Kidney (tissue), 14 donors: ENCODE results near the gene KLHL3. TPM values are rescaled to one million over a fixed set of nuclear protein-coding genes. Genes with fewer than 3 reads are reported as not detected.

Experiments
- DNase-seq, 5 donors: peaks; one replicate each; pipeline ENCODE4 v3.0.0-alpha.2; 2013 to 2020
- FAIRE-seq: peaks from 2 replicates; lab custom pipeline; 2012; peaks lifted over from hg19 to GRCh38; lab: Jason Lieb, UNC
- H3K27ac ChIP-seq, 2 donors: one replicate each; pipeline ENCODE4 v1.7.0; 2013; ENCODE audit warnings: low read depth in 2 of 2, low read length in 2 of 2, inconsistent platforms in 1 of 2
- H3K27me3 ChIP-seq: one replicate; pipeline ENCODE4 v1.7.1; 2013; ENCODE audit warnings: low read length, inconsistent platforms; ENCODE audit not compliant: control insufficient read depth, insufficient read depth
- H3K36me3 ChIP-seq, 3 donors: one replicate each; pipeline versions ENCODE4 v1.7.0 to v1.7.1; 2013; ENCODE audit warnings: low read length in 3 of 3, control low read depth in 1 of 3, inconsistent platforms in 1 of 3; ENCODE audit not compliant: insufficient read depth in 3 of 3, control insufficient read depth in 2 of 3
- H3K4me1 ChIP-seq, 3 donors: one replicate each; pipeline versions ENCODE4 v1.7.0 to v1.7.1; 2013; ENCODE audit warnings: low read length in 3 of 3, inconsistent platforms in 1 of 3, low read depth in 1 of 3; ENCODE audit not compliant: control insufficient read depth in 2 of 3, insufficient read depth in 2 of 3
- H3K4me3 ChIP-seq, 3 donors: one replicate each; pipeline versions ENCODE4 v1.7.0 to v1.8.1; 2013; ENCODE audit warnings: low read length in 3 of 3, control low read depth in 1 of 3, inconsistent platforms in 1 of 3
- H3K9ac ChIP-seq, 3 donors: one replicate each; pipeline versions ENCODE4 v1.7.0 to v1.7.1; 2013; ENCODE audit warnings: low read length in 3 of 3, control low read depth in 1 of 3, inconsistent platforms in 1 of 3
- H3K9me3 ChIP-seq, 3 donors: one replicate each; pipeline versions ENCODE4 v1.7.0 to v1.7.1; 2013; ENCODE audit warnings: low read length in 3 of 3, control low read depth in 1 of 3, inconsistent platforms in 1 of 3; ENCODE audit not compliant: control insufficient read depth in 2 of 3, insufficient read depth in 1 of 3
- intact Hi-C: fragments of 100-400 bp; cut with DNase I; formaldehyde crosslinking; loops from one replicate; pipeline ENCODE4 v1.11.1; 2022
- polyA plus RNA-seq: library from polyadenylated mRNA; stranded (reverse); fragments of 350-450 nt; fragmentation: Illumina TruSeq; extraction: RNeasy Lipid Tissue Mini Kit (QIAGEN cat#74804); gene quantifications from one replicate; pipeline ENCODE4 v1.2.3, GENCODE V29; 2014; ENCODE audit warnings: low read depth, low replicate concordance; ENCODE audit not compliant: insufficient read depth
- total RNA-seq: library from RNA; stranded (reverse); fragmentation: NEBNext Ultra II Directional; extraction: Animal tissue kit (Norgen Biotek cat#: 25700); gene quantifications from one replicate; pipeline ENCODE4 v1.2.1, GENCODE V29; 2021
- TF ChIP-seq, protein P1 (sequence below): IDR thresholded peaks from 3 replicates; pipeline ENCODE4 v1.5.1; 2012; ENCODE audit warnings: mild to moderate bottlenecking, moderate library complexity, borderline replicate concordance; ENCODE audit not compliant: insufficient read depth; ENCODE audit errors: extremely low read depth
- donor health status: control.
- donor health status: control.
- donor health status: control.
- donor health status: control.
- donor health status: control.
- donor health status: DM: yes; HTN: yes; CAD: no.
- donor health status: Normal renal cell carcinoma (clear cell type).

The KLHL3 gene
- total and polyA plus RNA-seq, 2 donors from 2014 or later, result 8.6 to 15.0 TPM

DNA sequence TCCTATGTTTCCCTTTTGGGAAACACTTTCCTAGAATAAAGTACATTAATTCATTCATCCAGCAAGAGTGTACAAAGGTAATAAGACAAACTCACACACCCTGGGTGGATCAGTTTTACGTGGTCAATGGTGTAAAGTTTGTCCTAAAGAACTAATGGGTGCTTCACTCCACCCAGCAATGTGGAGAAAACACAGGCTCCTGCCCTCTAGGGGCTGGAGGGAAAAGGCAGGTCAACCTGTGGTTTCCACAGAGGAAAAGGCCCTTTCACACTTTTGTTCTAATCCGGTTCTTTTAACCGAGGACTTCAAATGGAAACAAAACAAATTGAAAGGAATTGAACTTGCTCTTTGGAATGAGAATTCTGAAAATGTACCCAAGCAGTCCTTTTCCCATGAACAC lies 155.9 kb downstream of the KLHL3 start:
- H3K4me3 ChIP-seq, result no peak overlapping the region
- DNase-seq, result no peak
- H3K27me3 ChIP-seq, result no peaks in the 10 kb centered on the region
- H3K9me3 ChIP-seq, result no peaks in the 10 kb centered on the region
- H3K27ac ChIP-seq, result no peak overlapping the region
- no peak for FAIRE-seq
- H3K36me3 ChIP-seq, result no peaks in the 10 kb centered on the region
- intact Hi-C loops, result no loop called here
- TF ChIP-seq, protein P1, sequence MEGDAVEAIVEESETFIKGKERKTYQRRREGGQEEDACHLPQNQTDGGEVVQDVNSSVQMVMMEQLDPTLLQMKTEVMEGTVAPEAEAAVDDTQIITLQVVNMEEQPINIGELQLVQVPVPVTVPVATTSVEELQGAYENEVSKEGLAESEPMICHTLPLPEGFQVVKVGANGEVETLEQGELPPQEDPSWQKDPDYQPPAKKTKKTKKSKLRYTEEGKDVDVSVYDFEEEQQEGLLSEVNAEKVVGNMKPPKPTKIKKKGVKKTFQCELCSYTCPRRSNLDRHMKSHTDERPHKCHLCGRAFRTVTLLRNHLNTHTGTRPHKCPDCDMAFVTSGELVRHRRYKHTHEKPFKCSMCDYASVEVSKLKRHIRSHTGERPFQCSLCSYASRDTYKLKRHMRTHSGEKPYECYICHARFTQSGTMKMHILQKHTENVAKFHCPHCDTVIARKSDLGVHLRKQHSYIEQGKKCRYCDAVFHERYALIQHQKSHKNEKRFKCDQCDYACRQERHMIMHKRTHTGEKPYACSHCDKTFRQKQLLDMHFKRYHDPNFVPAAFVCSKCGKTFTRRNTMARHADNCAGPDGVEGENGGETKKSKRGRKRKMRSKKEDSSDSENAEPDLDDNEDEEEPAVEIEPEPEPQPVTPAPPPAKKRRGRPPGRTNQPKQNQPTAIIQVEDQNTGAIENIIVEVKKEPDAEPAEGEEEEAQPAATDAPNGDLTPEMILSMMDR, result no peak
- H3K9ac ChIP-seq, result no peak overlapping the region
- H3K4me1 ChIP-seq, result peaks cover 0 to 4% (median 0%) of the 10 kb centered on the region in 3 donors

DNA sequence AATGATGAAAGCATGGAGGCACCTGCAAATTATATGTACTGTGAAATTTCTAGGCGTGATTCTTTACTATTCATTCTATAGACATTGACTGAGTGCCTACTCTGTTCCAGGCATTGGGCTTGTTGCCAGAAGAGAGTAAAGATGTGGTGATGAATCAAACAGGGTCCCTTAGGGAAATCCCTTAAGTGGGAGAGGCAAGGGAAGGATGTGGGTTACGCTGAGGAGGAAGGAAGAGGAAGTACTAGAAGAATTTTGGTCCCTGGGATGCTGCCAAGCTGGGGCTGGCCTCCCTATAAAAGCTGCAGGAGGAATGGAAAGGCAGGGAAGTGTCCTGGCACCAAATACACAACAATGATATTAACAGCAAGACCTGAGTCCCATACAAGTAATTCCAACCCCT lies 160.0 kb downstream of the KLHL3 start:
- peaks cover 0 to 4% (median 0%) of the 10 kb centered on the region in 3 donors for H3K4me1 ChIP-seq
- no peak overlapping the region for H3K27ac ChIP-seq
- DNase-seq (no peak), FAIRE-seq (no peak)
- TF ChIP-seq, protein P1, result no peak
- H3K27me3 ChIP-seq, result no peaks in the 10 kb centered on the region
- no peaks in the 10 kb centered on the region for H3K9me3 ChIP-seq
- no peaks in the 10 kb centered on the region for H3K36me3 ChIP-seq
- intact Hi-C loops, result no loop called here
- H3K4me3 ChIP-seq, result no peak overlapping the region
- H3K9ac ChIP-seq, result no peak overlapping the region

DNA sequence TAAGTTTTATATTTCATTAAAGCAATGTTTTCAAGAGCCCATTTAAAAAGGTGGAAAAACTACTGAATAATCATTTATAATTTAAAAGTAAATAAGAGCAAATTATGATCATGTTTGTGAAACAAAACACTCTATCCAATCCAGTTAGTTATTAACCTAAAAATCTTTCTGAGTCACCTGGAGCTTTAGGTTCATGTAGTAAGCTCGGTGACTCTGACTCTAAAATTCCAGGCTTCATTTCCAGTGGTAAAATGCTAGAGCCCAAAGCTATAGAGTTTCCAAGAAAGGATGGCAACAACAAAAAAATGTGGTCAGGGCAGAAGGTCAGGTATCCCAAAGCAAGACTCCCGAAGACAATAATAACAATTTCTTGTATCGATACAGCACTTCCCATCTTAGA lies 160.7 kb downstream of the KLHL3 start:
- no peaks in the 10 kb centered on the region for H3K36me3 ChIP-seq
- no peaks in the 10 kb centered on the region for H3K27me3 ChIP-seq
- no peaks in the 10 kb centered on the region for H3K9me3 ChIP-seq
- no peak for DNase-seq
- intact Hi-C loops, result no loop called here
- TF ChIP-seq, protein P1, result no peak
- no peak for FAIRE-seq
- H3K4me1 ChIP-seq, result peaks cover 0 to 4% (median 0%) of the 10 kb centered on the region in 3 donors
- H3K27ac ChIP-seq, result no peak overlapping the region
- H3K9ac ChIP-seq, result no peak overlapping the region
- no peak overlapping the region for H3K4me3 ChIP-seq

DNA sequence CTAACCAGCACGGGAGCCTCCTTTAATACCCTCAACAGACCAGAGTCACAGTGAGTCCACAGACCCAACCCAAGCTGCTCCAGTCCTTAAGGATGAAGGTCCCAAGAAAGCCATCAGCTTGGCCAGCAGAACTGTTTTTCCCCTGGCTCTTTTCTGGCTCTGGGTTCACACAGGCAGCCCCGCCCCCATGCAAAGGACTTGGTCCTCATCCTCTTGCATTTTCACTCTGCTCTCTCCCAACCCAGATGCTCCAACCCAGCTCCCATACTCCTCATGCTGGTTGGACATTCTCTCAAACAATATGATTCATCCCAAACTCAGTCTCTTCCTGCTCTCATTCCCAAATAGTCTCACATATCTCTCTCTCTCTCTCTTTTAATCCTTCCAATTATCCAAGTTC lies 162.5 kb downstream of the KLHL3 start:
- no peak overlapping the region for H3K27ac ChIP-seq
- TF ChIP-seq, protein P1, result no peak
- no peaks in the 10 kb centered on the region for H3K9me3 ChIP-seq
- peaks cover 0 to 4% (median 0%) of the 10 kb centered on the region in 3 donors for H3K4me1 ChIP-seq
- intact Hi-C loops, result no loop called here
- DNase-seq, result no peak
- no peak for FAIRE-seq
- H3K36me3 ChIP-seq, result no peaks in the 10 kb centered on the region
- H3K9ac ChIP-seq, result no peak overlapping the region
- H3K27me3 ChIP-seq, result no peaks in the 10 kb centered on the region
- no peak overlapping the region for H3K4me3 ChIP-seq
